HuH-7.5 (cell line): ENCODE measurements around the gene GMEB2.
A peak's percentile ranks its signal among the peaks of the same experiment; 100 is the strongest.
"Not testable (repeated sequence)": the region's sequence is repeated elsewhere in the genome, so short reads cannot be mapped to it uniquely, and the experiment has no call there.

Source experiments
- DNase-seq: peaks from one replicate; pipeline ENCODE4 v3.0.0; 2011; ENCODE audit warnings: low spot score

The GMEB2 gene

GRCh38 chr20:63626424-63627128, at the start of gene GMEB2:
Gene GMEB2, minus strand, starts transcription at chr20:63627101. Its CDS starts 7,704 bp downstream, at chr20:63619397.
- peak; percentile 95 for DNase-seq

GRCh38 chr20:63675681-63676368, 48.9 kb upstream of the GMEB2 start:
- no peak for DNase-seq

- DNase-seq: no peak
These were observed 47.0 kb upstream of the GMEB2 start for GRCh38 chr20:63673951-63674350.

- DNase-seq: no peak
These were observed 45.8 kb upstream of the GMEB2 start for GRCh38 chr20:63672666-63673065.

GRCh38 chr20:63671695-63672094, 44.8 kb upstream of the GMEB2 start:
- DNase-seq: not testable (repeated sequence)

GRCh38 chr20:63668351-63668750, 41.5 kb upstream of the GMEB2 start:
- DNase-seq: no peak

- DNase-seq: no peak
These were observed 41.0 kb upstream of the GMEB2 start for GRCh38 chr20:63667858-63668257.

GRCh38 chr20:63665708-63666107, 38.8 kb upstream of the GMEB2 start:
- DNase-seq: no peak

- peak; percentile 81 for DNase-seq
These were observed 38.1 kb upstream of the GMEB2 start for GRCh38 chr20:63664861-63665594.

- no peak for DNase-seq
These were observed 37.4 kb upstream of the GMEB2 start for GRCh38 chr20:63664143-63664851.

GRCh38 chr20:63663332-63664066, 36.6 kb upstream of the GMEB2 start:
- no peak for DNase-seq

- no peak for DNase-seq
These were observed 35.9 kb upstream of the GMEB2 start for GRCh38 chr20:63662813-63663189.

- DNase-seq: no peak
These were observed 35.3 kb upstream of the GMEB2 start for GRCh38 chr20:63661959-63662812.

- DNase-seq: no peak
These were observed 34.2 kb upstream of the GMEB2 start for GRCh38 chr20:63661108-63661507.

- DNase-seq: no peak
These were observed 33.7 kb upstream of the GMEB2 start for GRCh38 chr20:63660622-63661021.

- DNase-seq: not testable (repeated sequence)
These were observed 33.3 kb upstream of the GMEB2 start for GRCh38 chr20:63660174-63660573.

- DNase-seq: no peak
These were observed 32.5 kb upstream of the GMEB2 start for GRCh38 chr20:63659370-63659769.

GRCh38 chr20:63658749-63659187, 31.9 kb upstream of the GMEB2 start:
- no peak for DNase-seq

- peak; percentile 99 for DNase-seq
These were observed 31.2 kb upstream of the GMEB2 start, which contains the start of gene RTEL1 for GRCh38 chr20:63657937-63658748. Gene RTEL1, plus strand, starts transcription at chr20:63658312. Its CDS starts 1,091 bp downstream, at chr20:63659403.
